ENCODE results near the gene ONECUT3. TPM values are rescaled to one million over a fixed set of nuclear protein-coding genes. Genes with fewer than 3 reads are reported as not detected.

ONECUT3 gene
- total and polyA plus RNA-seq, 2 of the 4 experiments (the other 2 are of a cell fraction), result not detected

DNA sequence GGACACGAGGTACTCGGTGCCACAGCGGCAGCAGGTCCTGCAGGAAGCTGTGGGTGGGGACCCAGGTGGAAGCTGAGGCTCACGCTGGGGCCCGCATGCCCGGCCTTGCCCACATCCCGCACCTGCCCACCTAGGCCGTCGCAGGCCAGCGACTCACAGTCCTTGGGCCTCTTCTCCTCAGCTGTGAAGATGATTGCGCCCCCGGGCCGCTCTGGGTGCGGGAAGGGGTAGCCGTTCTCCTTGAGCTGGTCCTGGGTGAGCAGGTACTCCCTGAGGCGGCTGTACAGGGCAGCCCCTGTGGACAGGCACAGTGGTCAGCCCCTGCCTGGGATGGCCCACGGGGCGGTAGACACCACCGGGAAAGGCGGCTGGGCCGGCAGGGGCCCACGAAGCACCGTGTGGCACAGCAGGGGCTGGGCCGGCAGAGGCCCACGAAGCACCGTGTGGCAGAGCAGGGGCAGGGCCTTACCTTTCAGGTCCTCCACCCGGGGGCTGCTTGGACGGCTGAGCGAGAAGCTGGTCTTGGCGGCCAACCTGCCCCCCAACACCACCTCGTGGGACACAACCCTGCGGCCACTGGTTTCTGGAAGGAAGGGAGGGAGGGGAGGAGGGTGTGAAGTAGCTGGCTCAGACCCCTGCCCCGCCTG lies 65.4 kb downstream of the ONECUT3 start:
- H4K8ac ChIP-seq (ENCODE audit: low read depth in 2 of 2, low read length in 2 of 2), result no peak overlapping the region
- ATAC-seq (ENCODE audit: low read depth), result no peak
- no peak overlapping the region for H3K4me3 ChIP-seq (ENCODE audit: insufficient read depth, low read depth, low read length)
- POLR2A ChIA-PET (ENCODE audit: unreplicated experiment), result no interaction called here
- no peak overlapping the region for H3K9ac ChIP-seq (ENCODE audit: low read depth, low read length)
- no peak overlapping the region for H3K4ac ChIP-seq (ENCODE audit: low read depth, low read length)
- H3K14ac ChIP-seq (replicated peaks; ENCODE audit: low read depth, low read length), result no peak overlapping the region
- no peak overlapping the region for H2AK9ac ChIP-seq (replicated peaks; ENCODE audit: low read depth, low read length, poor library complexity)
- H2BK15ac ChIP-seq (ENCODE audit: low read depth, low read length), result no peak overlapping the region
- H3K18ac ChIP-seq (ENCODE audit: low read depth, low read length), result no peak overlapping the region
- CTCF ChIA-PET, result no interaction called here
- no peak overlapping the region for H3K27ac ChIP-seq (ENCODE audit: insufficient read depth, low read length)
- no peaks in the 10 kb centered on the region for H3K9me3 ChIP-seq (ENCODE audit: control insufficient read depth, insufficient read depth, low read length)
- H4K91ac ChIP-seq (ENCODE audit: insufficient read depth, low read depth, low read length), result no peak overlapping the region
- H4K5ac ChIP-seq (ENCODE audit: low read depth, low read length), result no peak overlapping the region
- no peak overlapping the region for H2BK120ac ChIP-seq (ENCODE audit: low read depth, low read length)
- H2BK20ac ChIP-seq (ENCODE audit: low read depth, low read length), result no peak overlapping the region
- no peak overlapping the region for H2AK5ac ChIP-seq (ENCODE audit: low read depth, low read length)
- H4K20me1 ChIP-seq (ENCODE audit: insufficient read depth, low read length), result no peaks in the 10 kb centered on the region; the same call in 1 of the 2 replicates
- no peak overlapping the region for H3K56ac ChIP-seq (ENCODE audit: extremely low read depth, insufficient read depth, low read length)
- no peak overlapping the region for H2BK5ac ChIP-seq (ENCODE audit: low read depth, low read length, poor library complexity, severe bottlenecking)
- dilution Hi-C loops (cut with HindIII; ENCODE audit: low sequenced_read_pairs, unreplicated experiment) (no loop called here), intact Hi-C loops (cut with micrococcal nuclease) (no loop called here), in situ Hi-C loops (cut with MboI; ENCODE audit: low sequenced_read_pairs) (no loop called here)
- H3K4me2 ChIP-seq (ENCODE audit: low read depth, low read length), result no peak overlapping the region
- H3K36me3 ChIP-seq (ENCODE audit: control insufficient read depth, insufficient read depth, low read length), result peaks cover 60% of the 10 kb centered on the region
- H3K23ac ChIP-seq (ENCODE audit: low read depth, low read length), result no peak overlapping the region
- H3K9me1 ChIP-seq (ENCODE audit: insufficient read depth, low read length), result no peaks in the 10 kb centered on the region
- no peak for DNase-seq
- no peaks in the 10 kb centered on the region for H3K27me3 ChIP-seq (ENCODE audit: control insufficient read depth, insufficient read depth, low read length)
- BruUV-seq (replicated peaks), result no TSS peak
- 0 out of 4 replicates have a peak, but pooled peaks cover 0 to 10% of the 10 kb centered on the region in 2 experiments for H3K79me1 ChIP-seq (ENCODE audit: low read depth in 1 of 2, low read length in 2 of 2)
- no peak overlapping the region for H2AFZ ChIP-seq (replicated peaks; ENCODE audit: low read length, poor library complexity)
- TF ChIP-seq CEBPB (IDR thresholded peaks at IDR 0.05; ENCODE audit: low read depth, low read length), result no peak
- TF ChIP-seq, protein P1, sequence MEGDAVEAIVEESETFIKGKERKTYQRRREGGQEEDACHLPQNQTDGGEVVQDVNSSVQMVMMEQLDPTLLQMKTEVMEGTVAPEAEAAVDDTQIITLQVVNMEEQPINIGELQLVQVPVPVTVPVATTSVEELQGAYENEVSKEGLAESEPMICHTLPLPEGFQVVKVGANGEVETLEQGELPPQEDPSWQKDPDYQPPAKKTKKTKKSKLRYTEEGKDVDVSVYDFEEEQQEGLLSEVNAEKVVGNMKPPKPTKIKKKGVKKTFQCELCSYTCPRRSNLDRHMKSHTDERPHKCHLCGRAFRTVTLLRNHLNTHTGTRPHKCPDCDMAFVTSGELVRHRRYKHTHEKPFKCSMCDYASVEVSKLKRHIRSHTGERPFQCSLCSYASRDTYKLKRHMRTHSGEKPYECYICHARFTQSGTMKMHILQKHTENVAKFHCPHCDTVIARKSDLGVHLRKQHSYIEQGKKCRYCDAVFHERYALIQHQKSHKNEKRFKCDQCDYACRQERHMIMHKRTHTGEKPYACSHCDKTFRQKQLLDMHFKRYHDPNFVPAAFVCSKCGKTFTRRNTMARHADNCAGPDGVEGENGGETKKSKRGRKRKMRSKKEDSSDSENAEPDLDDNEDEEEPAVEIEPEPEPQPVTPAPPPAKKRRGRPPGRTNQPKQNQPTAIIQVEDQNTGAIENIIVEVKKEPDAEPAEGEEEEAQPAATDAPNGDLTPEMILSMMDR (conservative IDR thresholded peaks at IDR 0.05; ENCODE audit: low read depth, low read length), result no peak
- no peak for TF ChIP-seq FOS (IDR thresholded peaks at IDR 0.05; ENCODE audit: low read depth, low read length)
- no peak for TF ChIP-seq MXI1 (IDR thresholded peaks at IDR 0.05; ENCODE audit: borderline replicate concordance, low read depth, low read length)
- TF ChIP-seq ELK1 (IDR thresholded peaks at IDR 0.05; ENCODE audit: borderline replicate concordance, low read depth, low read length), result no peak
- TF ChIP-seq SMC3 (IDR thresholded peaks at IDR 0.05; ENCODE audit: low read depth, low read length), result no peak
- TF ChIP-seq BHLHE40 (IDR thresholded peaks at IDR 0.05; ENCODE audit: low read depth, low read length), result no peak
- TF ChIP-seq RCOR1 (IDR thresholded peaks at IDR 0.05; ENCODE audit: insufficient replicate concordance, low read length), result no peak
- TF ChIP-seq MAFK (IDR thresholded peaks at IDR 0.05; ENCODE audit: low read depth, low read length), result no peak
- no peak for TF ChIP-seq POLR2A (IDR thresholded peaks at IDR 0.05; ENCODE audit: low read depth, low read length)
- TF ChIP-seq MAZ (IDR thresholded peaks at IDR 0.05; ENCODE audit: borderline replicate concordance, low read depth, low read length), result no peak
- no peak for TF ChIP-seq CHD1 (IDR thresholded peaks at IDR 0.05; ENCODE audit: low read depth, low read length)
- no peak for TF ChIP-seq RAD21 (IDR thresholded peaks at IDR 0.05; ENCODE audit: low read length)
- TF ChIP-seq NFE2L2 (IDR thresholded peaks at IDR 0.05; ENCODE audit: low read depth, low read length), result no peak
- WGBS, 2 experiments (ENCODE audit: extremely low coverage in 2 of 2, insufficient read length in 1 of 2), result 96% methylated on average over 19 of the region's 33 CpGs; no CpG with 5 or more reads in 1 of the 2 experiments
- H3K4me1 ChIP-seq (ENCODE audit: control insufficient read depth, insufficient read depth, low read length), result no peaks in the 10 kb centered on the region
